ENCODE results near the gene MRPS7.
A peak's percentile ranks its signal among the peaks of the same experiment; 100 is the strongest.
"Not testable (repeated sequence)": the region's sequence is repeated elsewhere in the genome, so short reads cannot be mapped to it uniquely, and the experiment has no call there.

The MRPS7 gene

DNA sequence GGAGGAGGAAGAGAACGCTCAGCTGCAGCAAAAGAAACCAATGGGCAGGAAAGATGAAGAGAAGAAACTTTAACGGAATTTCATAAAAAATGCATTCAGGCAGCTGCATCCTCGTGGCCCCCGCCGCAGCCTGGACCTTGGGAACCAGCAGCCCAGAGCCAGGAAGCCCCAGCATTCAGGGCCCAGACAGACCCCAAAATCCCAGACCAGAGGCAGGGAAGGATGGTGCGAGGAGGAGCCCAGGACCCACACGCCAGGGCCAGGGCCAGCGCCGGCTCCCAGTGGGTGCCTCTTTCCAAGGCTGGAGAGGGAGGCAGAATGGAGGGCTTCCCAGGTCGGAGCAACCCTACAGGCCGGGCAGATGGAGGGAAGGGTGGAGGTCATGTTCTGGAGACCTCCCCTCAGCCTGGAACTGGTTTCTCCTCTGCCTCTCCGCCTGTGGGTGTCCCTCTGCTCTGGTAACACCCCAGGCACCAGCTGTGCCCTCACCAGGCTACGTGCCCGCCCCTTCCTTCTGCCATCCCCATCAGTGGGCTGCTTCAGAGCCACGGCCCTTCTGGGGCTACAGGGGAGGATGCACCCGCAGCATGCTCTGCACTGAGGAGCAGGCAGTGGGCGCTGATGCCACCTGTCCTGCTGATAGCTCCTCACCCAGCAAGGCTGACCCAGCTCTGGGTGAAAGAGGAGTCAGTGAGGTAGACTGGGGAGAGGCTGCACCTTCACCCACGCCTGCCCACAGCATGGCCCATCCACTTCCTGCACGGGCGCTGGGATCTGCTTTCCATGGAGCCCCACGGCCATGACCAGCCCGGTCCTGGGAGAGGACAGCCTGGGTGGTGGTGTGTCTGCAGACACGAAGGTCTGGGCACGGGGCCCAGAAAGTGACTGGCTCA, 10.5 kb downstream of the MRPS7 start:
- peak; percentile 55 for DNase-seq (ENCODE audit: low spot score)

DNA sequence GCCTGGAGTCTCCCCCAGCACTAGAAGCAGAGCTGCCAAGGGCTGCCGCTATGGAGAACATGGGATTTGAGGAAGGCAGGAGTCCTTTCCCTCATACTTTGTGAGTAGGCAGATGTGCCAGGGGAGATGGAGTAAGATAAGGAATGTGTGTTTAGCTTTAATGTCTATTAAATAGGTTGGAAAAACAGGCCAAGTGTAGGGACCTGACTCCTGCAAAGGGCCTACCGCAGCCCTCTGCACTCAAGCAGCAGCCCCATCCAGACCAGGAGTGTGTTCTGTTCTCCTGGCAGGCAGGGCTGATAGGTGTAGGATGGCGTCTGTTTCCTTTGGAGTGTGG, 11.1 kb downstream of the MRPS7 start:
- no peak for DNase-seq (ENCODE audit: low spot score)

DNA sequence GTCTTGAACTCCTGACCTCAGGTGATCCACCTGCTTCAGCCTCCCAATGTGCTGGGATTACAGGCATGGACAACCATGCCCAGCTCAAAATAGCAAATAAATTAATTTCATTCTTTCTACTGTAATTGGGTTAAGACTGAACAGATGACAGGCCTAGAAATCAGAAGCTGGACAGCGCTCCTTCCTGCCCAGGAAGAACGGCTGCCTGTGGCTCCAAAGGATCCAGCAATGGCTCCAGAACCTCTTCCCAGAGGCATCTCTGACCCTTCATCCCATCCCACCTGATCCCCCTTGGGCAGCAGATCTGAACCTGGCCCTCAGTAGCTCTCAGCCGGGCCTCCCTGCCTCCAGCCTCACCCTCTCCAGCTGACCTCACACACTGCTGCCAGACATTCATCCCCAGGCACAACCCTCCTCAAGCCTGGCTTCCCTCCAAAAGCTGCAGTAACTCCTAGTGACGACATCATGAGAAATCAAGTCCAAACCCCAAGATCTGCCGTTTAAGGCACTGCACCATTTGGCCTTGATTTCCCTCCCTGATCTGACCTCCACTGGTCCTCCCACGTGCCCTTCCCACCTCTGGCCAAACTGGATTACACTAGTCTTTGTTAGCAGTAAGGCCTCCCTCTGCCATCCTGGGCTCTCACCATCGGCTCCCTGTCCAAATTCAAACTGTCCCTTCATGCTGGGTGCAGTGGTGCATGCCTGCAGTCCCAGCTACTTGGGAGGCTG, 12.5 kb downstream of the MRPS7 start:
- DNase-seq (ENCODE audit: low spot score): no peak

DNA sequence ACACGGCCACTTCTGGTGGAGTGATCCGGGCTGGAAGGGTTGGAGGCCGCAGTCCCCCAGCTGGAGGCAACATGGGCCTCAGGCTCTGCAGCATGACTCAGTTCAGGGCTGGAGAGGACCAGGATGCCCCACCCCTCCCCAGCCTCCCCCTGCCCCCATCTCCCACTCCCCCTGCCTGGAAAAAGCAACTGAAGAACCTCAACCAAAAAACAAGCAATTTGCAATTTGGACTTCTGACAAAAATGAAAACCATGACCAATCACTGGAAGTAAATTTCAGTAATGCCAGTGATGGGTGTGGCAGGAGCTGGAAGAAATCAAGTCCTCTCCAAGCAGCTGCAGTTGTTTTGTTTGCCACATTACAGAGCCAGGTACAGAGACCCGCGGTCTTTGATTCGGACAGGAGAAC, 16.0 kb downstream of the MRPS7 start:
- no peak for DNase-seq (ENCODE audit: low spot score)

DNA sequence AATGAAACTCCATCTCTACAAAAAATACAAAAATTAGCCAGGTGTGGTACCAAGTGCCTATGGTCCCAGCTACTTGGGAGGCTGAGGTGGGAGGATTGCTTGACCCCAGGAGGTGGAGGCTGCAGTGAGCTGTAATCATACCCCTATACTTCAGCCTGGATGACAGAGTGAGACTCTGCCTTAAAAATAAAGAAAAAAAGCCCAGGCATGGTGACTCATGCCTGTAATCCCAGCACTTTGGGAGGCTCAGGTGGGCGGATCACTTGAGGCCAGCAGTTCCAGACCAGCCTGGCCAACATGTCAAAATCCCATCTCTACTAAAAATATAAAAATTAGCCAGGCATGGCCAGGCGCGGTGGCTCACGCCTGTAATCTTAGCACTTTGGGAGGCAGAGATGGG, 18.5 kb downstream of the MRPS7 start:
- DNase-seq (ENCODE audit: low spot score): not testable (repeated sequence)

DNA sequence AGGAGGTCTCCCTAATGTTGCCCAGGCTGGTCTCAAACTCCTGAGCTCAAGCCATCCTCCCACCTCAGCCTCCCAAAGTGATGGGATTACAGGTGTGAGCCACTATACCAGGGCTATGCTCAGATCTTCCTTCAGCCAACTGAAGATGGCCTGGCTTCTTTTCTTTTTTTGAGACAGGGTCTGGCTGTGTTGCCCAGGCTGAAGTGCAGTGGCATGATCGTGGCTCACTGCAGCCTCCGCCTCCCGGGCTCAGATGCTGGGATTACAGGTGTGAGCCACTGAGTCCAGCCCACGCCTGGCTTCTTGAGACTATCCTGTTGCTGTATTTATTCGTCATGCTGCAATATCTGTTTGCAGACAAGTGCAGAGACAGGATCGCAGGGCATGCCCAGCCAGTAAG, 23.4 kb downstream of the MRPS7 start:
- DNase-seq (ENCODE audit: low spot score): no peak

DNA sequence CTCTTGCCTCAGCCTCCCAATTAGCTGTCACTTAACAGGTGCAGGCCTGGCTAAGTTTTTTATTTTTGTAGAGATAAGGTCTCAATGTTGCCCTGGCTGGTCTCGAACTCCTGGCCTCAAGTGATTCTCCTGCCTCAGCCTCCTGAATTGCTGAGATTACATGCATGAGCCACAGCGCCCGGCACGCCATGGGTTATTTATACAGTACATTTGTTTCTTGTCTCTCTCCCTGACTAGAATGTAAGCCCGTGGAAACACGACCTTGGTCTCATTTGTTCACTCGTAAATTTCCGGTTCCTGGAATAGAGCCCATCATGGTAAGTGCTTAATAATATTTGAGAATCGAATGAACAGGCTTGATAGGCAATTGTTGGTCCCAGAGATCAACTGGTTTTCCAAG, 25.5 kb downstream of the MRPS7 start:
- DNase-seq (ENCODE audit: low spot score): no peak

DNA sequence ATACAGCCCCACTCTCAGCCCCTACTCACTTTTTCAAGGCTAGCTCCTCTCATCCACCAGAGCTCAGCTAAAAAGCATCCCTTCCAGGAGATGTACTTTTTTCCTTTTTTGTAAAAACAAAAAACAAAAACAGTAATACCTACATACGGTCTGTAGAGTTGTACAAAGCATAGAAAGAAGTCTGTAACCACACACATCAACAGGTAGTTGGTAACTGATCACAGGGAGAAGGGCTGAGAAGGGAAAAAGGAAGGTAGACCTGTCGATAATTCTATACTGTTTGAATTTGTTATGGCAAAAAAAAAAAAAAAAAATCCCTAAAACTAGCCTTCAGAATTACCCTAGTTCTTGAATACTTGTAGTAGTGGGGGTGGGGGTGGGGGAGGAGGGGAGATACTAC, 26.7 kb downstream of the MRPS7 start:
- DNase-seq (ENCODE audit: low spot score): no peak

DNA sequence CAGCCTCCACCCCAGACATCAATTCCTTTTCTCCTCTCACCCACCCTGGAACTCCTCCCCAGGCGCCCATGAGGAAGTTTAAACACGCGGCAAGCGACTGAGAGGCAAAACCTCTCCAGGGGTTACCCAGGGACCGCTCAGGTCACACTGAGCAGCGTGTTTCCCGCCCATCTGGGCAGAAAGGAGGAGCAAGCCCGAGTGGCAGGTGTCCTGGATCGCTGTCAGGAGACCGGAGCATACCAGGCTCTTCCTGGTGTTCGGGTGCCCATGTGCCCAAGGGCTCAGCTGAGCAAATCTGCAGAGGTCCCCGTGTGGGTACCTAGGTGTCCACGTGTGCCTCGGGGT, 27.1 kb downstream of the MRPS7 start:
- DNase-seq (ENCODE audit: low spot score): no peak

DNA sequence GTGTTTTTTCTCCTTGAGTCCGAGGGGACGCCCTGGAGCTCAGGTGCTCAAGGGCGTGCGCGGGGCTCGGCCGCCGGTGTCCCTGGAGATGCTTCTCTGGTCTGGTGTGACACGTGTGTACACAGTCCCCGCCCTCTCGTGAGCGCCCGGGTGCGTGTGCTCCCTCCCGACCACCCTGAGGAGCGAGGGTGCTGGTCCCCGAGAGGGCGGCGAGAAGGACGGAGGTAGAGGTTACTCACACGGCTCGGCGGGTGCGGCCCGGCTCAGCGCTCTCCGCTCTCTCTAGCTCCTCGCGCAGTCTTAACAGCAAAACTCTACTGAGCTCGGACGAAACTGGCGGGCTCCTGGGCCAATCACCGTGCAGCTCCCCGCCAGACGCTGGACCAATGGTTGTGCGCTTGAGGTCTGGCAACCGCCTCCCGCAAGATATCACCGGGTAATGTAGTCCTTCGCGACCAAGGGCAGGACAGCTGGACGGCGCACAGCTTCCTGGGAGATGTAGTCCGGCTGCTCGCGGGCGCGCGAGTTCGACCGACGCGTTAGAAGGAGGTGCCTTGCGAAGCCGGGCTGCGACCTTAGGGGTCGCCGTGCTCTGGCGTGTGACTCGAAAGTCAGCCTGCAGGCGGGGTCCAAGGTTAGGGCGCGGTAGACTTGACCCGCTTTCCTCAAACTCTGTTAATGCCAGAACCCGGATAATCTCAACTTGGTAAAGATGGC, 27.6 kb downstream of the MRPS7 start, which contains the start of gene SLC25A19:
SLC25A19 (minus strand) TSS at position 319 of the 717 bp plus-strand sequence. CDS start 2,669 bp downstream, outside the sequence.
- peak; percentile 100 for DNase-seq (ENCODE audit: low spot score)

DNA sequence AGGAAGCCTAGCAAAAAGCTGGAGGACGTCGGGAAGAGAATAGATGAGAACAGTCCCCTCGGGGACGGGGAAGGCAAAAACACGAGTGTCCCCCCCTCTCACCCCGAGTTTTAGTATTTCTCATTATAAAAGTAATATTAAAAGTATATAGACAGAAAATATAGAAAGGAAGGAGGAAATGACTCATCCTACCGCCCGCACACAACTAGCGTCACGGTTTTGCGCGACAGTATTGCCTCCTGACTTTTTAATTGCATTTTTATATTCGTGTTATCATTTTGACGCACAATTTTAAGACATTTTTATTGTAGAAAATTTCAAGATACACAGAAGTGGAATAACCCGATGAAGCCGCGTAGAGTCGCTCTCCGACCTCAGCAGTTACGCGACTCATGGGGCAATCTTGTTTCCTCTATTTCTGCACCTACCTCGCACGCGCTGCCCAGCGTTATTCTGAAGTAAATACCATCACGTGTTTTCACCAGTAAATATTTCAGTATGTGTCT, 28.2 kb downstream of the MRPS7 start:
- DNase-seq (ENCODE audit: low spot score): peak; percentile 69

DNA sequence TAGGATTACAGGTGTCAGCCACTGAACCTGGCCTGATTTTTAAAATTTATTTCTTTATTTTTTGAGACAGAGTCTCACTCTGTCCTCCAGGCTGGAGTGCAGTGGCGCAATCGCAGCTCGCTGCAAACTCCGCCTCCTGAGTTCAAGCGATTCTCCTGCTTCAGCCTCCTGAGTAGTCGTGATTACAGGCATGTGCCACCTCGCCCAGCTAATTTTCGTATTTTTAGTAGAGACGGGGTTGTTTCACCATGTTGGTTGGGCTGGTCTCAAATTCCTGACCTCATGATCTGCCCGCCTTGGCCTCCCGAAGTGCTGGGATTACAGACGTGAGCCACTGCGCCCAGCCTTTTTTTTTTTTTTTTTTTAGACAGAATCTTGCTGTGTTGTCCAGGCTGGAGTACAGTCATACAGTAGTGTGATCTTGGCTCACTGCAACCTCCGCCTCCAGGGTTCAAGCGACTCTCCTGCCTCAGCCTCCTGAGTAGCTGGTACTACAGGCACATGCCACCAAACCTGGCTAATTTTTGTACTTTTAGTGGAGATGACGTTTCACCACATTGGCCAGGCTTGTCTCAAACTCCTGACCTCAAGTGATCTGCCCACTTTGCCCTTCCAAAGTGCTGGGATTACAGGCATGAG, 31.2 kb downstream of the MRPS7 start:
- not testable (repeated sequence) for DNase-seq (ENCODE audit: low spot score)

DNA sequence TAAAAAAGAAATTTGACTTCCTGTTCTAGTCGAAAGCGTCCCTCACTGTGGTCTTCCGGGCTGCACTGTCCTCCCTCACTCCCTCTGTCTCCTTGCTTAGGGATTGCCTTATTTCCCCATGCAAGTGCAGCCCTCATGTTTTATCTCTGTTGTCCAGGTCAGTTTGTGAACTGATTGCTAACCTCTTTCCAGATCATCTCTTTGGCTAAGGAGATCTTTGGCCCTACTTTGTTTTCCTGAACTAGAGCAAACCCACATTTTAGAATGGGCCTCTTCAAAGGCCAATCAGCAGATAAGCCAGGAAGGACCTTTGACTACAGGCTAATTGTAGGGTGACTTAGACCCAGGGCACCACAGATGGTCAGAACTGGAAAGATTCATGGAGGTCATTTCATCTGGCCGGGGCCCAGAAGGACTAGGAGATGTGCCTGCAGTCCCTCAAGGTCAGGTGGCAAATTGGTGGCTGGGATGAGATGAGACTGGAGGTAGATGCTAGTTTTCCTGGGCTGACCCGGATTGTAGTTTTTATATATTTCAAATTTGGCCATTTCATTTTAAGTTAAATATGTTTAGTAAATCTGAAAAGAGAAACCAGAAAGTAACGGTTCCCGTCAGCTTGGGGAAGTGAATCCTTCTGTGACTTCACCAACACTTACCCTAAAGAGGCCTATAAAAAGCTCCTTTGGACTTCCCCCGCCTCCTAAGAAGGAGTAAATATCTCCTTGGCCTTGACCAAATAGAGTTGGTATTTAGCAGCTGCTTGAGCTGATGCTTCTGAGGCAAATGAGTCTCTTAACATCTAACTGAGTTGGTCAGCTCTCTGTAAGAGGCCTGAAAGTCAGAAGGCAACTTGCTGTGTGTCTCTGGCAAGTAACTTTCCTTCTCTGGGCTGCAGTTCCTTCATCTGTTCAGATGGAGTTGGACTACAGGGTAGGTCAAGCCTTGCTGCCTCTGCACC, 33.8 kb downstream of the MRPS7 start:
- DNase-seq (ENCODE audit: low spot score): no peak

DNA sequence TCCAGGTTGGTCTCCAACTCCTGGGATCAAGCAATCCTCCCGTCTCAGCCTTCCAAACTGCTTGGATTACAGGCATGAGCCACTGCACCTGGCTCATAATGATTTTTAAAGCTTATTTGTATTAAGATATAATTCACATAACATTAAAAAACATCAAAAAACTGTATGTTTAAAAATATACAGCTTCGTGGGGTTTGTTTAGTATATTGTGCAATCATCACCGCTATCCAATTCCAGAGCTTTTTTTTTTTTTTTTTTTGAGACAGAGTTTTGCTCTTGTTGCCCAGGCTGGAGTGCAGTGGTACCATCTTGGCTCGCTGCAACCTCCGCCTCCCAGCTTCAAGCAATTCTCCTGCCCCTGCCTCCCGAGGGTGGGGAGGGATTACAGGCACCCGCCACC, 38.6 kb downstream of the MRPS7 start:
- DNase-seq (ENCODE audit: low spot score): no peak

DNA sequence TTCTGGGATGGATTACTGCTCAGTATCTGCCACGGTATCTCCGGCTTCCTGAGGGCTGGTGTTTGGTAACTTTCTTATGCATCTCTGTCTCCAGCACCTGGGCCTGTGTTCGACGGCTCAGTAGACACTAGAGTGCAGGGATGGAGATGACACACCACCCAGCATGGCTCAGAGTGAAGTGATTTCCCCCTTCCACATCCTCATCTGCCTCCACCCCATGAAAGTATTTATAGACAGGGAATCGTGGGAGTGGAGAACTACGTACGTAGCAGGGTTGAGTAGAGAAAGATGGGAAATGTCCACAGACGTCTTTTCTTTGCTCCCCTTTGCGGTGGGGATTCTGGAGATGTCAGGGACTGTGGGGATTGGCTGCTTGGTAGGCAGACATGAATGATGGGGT, 39.4 kb downstream of the MRPS7 start:
- DNase-seq (ENCODE audit: low spot score): no peak

DNA sequence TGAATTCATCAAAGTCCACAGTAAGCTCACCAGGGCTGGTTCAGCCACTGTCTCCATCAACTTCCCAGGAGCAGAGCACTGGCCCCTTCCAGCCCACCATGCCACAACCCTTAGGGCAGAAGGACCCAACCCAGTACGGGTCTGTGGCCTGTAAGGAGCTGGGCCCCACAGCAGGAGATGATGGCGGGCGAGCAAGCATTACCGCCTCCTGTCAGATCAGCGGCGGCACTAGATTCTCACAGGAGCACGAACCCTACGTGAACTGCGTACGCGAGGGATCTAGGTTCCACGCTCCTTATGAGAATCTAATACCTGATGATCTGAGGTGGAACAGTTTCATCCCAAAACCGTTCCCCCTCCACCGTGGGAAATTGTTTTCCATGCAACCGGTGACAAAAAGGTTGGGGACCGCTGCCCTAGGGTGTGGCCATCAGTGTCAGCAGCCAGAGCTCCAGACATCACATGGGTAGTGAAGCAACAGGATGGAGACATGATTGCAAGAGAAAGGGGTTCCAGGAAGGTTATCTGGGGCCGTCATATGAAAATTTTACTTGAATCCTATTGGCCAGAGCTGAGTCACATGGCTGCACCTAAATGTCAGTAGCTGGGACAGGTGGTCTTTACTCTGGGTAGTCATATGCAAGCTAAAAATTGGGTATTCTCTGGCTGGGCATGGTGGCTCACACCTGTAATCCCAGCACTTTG, 40.0 kb downstream of the MRPS7 start:
- no peak for DNase-seq (ENCODE audit: low spot score)

DNA sequence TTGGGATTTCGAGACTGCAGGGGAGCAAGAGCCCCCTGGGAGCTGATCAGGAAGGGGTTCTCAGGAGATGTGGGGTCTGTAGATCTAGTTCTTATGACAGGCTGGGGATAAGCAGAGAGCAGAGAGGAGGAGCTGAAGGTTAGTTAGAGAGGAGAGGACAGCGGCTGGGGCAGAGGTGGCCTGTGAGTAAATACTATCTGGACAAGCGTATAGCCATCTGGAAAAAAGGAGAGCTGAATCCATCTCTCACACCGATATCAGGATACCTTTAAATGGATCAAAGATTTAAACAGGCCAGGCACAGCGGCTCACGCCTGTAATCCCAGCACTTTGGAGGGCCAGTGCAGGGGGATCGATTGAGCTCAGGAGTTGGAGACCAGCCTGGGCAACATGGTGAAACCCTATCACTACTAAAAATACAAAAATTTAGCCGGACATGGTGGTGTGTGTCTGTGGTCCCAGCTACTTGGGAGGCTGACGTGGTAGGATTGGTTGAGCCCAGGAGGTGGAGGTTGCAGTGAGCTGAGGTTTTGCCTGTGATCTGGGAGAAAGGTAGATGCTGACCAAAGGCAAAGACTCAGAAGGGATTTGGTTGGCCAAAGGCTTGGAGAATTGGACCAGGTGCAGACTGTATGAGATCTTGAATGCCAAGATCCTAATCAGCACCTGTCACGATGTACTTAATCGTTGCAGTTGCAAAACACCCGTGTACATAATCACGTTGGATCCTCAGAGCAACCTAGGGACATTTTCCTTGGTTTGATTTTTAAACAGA, 46.5 kb downstream of the MRPS7 start:
- DNase-seq (ENCODE audit: low spot score): no peak

DNA sequence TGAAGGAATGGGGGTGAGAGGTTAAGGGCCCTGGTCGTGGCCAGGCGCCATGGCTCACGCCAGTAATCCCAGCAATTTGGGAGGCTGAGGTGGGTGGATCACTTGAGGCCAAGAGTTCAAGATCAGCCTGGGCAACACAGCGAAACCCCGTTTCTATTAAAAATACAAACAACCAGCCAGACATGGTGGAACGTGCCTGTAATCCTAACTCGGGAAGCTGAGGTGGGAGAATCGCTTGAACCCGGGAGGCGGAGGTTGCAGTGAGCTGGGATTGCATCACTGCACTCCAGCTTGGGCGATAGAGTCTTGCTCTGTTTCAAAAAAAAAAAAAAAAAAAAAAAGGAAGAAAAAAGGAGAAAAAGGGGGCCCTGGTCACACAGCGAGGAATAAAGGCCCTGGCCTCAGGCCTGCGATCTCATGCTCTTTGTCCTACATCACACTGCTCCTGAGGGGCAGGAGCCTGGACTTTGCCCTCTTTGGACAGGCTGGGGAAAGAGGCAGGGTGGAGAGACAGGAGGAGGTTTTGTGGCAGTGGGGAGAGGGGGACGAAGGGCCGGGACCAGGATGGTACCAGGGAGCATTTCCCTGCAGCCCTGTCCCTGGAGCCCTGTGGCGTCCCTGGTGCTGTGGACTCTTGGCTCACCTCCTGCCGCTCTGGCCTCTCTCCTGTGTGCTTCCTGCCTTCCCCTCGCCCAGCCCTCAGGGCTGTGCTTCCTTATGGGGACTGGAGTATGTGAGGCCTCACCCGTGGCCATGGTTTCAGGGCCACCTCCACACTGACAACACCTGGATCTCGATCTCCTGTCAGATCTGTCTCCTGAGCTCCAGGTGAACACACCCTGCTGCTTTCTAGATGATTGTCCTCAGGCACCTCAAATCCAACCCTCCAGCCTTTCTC, 47.3 kb downstream of the MRPS7 start:
- no peak for DNase-seq (ENCODE audit: low spot score)

Data from D341Med (cell line).